Stimulated activated CD8-positive, alpha-beta memory T cell treated with anti-CD3 and anti-CD28 coated beads, Interleukin-2, amount 100 ng/mL, for 48 hours (primary cell): ENCODE data around the gene XKR3.
"Not testable (repeated sequence)": the region's sequence is repeated elsewhere in the genome, so short reads cannot be mapped to it uniquely, and the experiment has no call there.

Source experiments
- DNase-seq, 2 donors: peaks; one replicate each; pipeline ENCODE4 v3.0.0-alpha.2; 2020; ENCODE audit warnings: low read depth in 2 of 2

XKR3 gene

DNA sequence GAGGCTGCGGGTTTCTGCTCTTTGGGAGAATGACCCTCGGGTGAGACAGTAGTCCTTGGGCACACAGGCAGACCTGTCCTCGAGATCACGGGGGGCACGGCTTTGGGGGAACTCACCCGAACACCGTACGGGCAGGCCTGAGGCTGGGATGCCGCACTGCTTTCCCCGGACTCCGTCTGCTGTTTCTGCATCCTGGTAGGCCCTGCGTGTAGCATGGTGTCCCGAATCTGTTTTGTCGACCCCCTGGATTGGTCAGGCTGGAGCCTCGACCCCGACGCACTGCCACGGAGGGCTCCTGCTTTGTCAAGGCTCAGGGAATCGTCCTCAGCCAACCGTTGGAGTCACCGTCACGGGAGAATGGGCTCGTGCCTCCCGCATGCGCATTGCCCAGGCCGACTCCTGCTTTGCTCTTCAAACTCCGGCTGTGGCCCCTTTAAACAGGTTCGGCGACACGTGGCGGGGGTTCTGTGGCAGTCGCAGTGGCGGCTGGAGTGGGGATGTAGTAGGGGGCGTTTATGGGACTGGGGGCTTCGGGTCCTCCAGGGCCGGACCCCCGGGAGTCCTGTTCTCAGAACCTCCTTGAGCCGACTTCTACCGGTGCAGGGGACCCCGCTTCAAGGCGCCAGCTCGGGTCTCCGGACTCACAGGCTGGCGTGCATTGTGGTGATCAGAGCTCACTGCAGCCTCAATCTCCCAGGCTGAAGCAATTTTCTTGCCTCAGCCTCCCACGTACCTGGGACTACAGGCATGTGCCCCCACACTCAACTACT, 76.9 kb downstream of the XKR3 start:
- not testable (repeated sequence) for DNase-seq

- not testable (repeated sequence) for DNase-seq
These were observed 77.7 kb downstream of the XKR3 start for GRCh38 chr22:16747266-16748159.

DNA sequence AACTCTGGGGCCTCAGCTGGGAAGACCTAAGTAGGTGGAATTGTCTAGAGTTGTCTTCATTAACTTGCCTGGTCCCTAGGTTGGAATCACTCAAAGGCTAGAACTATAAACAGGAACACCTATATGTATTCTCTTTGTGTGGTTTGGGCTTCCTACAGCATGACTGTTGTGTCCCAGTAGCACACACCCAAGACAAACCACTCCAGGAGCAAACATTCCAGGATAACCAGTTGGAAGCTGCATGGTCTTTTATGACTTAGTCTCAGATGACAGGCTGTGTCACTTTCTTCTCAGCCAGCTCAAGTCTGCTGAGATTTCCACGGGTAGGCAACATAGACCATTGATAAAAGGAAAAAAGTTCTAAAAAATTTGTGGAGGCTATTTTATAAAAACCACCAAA, 90.9 kb downstream of the XKR3 start:
- DNase-seq, result not testable (repeated sequence)
